ENCODE data around the gene ERBB4.

ERBB4 gene

DNA sequence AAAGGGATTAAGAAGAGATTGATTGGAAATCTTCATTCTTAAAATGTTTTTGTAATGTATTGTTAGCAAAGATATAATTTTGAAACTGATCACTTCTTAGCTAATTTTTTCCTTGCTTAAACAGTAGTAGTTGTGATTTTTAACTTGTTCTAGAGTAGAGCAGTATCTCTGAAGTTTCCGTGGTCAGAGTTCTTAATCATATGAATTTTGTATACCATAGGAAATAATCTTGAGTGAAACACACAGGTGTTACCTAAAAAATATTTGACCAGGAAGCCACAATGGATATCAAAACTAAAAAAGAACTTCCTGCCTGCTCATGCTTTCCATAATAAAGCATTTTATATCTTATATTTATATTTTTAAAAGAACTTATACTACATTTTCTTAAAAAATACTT lies 907.1 kb downstream of the ERBB4 start:
- TF ChIP-seq, protein P1, sequence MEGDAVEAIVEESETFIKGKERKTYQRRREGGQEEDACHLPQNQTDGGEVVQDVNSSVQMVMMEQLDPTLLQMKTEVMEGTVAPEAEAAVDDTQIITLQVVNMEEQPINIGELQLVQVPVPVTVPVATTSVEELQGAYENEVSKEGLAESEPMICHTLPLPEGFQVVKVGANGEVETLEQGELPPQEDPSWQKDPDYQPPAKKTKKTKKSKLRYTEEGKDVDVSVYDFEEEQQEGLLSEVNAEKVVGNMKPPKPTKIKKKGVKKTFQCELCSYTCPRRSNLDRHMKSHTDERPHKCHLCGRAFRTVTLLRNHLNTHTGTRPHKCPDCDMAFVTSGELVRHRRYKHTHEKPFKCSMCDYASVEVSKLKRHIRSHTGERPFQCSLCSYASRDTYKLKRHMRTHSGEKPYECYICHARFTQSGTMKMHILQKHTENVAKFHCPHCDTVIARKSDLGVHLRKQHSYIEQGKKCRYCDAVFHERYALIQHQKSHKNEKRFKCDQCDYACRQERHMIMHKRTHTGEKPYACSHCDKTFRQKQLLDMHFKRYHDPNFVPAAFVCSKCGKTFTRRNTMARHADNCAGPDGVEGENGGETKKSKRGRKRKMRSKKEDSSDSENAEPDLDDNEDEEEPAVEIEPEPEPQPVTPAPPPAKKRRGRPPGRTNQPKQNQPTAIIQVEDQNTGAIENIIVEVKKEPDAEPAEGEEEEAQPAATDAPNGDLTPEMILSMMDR (IDR thresholded peaks at IDR 0.05), result no peak

GRCh38 chr2:211623096-211623495 lies 915.5 kb downstream of the ERBB4 start:
- TF ChIP-seq, protein P1 (IDR thresholded peaks at IDR 0.05), result no peak

- TF ChIP-seq, protein P1 (IDR thresholded peaks at IDR 0.05), result no peak
These were observed 917.6 kb downstream of the ERBB4 start for GRCh38 chr2:211620986-211621385.

- TF ChIP-seq, protein P1 (IDR thresholded peaks at IDR 0.05), result no peak
These were observed 920.8 kb downstream of the ERBB4 start for GRCh38 chr2:211617803-211618202.

- TF ChIP-seq, protein P1 (IDR thresholded peaks at IDR 0.05), result no peak
These were observed 927.0 kb downstream of the ERBB4 start for GRCh38 chr2:211611621-211612020.

DNA sequence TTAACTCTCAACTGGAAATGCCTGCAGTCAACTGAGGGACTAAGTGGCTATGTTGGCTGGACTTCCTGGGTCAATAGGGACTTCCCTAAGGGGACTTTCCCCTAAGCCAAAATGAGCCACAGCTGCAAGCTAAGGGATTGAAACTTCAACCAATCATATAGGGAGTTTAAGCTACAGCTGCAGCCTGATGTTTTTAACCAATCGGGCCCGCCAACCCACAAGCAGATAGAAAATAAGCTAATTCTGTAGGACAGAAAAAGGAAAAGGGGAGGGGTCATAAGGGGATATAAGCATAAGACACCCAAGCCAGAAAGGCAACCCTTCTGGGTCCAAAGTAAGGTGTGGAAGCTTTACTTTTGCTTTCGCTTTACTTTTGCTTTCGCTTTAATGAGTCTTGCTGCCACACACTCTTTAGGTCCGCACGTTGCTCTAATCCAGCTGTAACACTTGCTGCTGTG lies 927.5 kb downstream of the ERBB4 start:
- TF ChIP-seq, protein P1 (IDR thresholded peaks at IDR 0.05), result no peak

- TF ChIP-seq, protein P1 (IDR thresholded peaks at IDR 0.05), result no peak
These were observed 929.5 kb downstream of the ERBB4 start for GRCh38 chr2:211609127-211609526.

GRCh38 chr2:211599146-211599545 lies 939.5 kb downstream of the ERBB4 start:
- TF ChIP-seq, protein P1 (IDR thresholded peaks at IDR 0.05), result no peak
